Activated T-helper 9 cell treated with anti-CD3 and anti-CD28 coated beads, Interleukin-2, amount 50 U/mL, for 16 hours (primary cell): ENCODE measurements around the gene ARHGEF9.
"Not testable (repeated sequence)": the region's sequence is repeated elsewhere in the genome, so short reads cannot be mapped to it uniquely, and the experiment has no call there.

Experiments
- DNase-seq: peaks from one replicate; pipeline ENCODE4 v3.0.0-alpha.2; 2020; ENCODE audit warnings: low read depth

Gene ARHGEF9

DNA sequence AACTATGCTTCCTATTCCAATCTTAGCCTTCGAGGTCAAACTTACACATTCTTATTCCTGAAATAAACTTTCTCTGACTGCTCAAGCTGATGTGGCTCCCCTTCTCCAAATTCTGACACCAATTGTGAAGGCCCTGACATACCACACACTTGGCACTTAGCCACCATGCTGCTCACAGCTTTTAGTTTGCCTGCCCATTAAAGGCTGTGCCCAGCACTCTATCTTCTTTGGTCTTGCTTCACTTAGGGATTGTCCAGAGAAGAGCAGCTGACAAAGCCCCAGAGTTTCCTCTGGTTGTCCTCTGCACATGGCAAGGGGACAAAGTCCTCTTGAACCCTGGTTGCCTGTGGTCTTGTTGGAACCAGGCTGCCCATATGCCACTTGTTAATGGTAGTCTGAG is 126.1 kb downstream of the ARHGEF9 start:
- no peak for DNase-seq

DNA sequence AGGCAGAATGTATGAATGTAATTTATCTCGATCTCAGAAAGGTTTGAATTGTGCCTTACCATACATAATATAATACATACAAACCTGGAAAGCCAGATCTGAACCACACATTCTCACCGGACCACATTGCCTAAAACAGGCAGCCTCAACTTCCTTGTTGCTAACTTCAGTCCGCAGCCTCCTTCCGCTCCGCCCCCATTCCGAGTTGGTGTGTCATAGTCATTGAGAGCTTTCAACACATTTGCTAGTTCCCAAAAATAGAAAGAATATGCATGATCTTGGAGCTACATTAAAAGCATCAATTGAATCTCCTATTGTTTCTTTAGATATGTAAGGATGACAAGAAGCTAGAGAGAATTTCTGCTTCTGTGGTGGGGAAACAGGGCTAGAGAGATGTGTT is 127.2 kb downstream of the ARHGEF9 start:
- no peak for DNase-seq

DNA sequence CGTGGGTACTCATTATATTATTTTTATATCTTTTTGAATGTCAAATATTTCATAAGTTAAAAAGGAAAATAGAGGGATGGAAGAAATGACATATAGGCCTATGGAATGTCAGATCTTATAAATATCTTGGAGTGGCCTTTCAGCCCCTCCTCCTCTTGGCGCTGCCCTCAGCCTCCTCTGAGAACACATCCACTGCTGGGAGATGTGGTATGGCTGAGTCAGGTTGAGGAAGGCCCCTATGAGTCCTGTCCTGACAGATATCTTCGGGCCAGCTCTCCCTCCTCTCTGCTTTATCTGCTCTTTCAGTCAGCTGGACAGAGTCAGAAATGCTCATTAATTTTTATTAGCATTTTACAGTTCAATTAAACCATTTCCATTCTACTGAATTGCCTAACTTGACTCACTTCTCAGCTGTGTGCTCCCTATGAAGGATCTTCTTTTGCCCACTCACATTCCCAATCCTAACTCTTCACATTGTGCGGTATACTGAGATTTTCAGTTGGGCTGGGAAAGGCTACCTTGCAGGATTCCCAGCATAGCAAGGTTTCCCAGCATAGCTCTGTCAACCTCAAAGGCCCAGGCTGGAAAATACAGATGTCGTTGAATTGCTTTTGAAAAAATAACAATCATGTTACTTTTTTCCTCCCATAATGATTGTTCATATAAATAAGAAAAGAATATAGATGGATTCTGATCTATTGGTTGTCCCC is 128.0 kb downstream of the ARHGEF9 start:
- DNase-seq = no peak

DNA sequence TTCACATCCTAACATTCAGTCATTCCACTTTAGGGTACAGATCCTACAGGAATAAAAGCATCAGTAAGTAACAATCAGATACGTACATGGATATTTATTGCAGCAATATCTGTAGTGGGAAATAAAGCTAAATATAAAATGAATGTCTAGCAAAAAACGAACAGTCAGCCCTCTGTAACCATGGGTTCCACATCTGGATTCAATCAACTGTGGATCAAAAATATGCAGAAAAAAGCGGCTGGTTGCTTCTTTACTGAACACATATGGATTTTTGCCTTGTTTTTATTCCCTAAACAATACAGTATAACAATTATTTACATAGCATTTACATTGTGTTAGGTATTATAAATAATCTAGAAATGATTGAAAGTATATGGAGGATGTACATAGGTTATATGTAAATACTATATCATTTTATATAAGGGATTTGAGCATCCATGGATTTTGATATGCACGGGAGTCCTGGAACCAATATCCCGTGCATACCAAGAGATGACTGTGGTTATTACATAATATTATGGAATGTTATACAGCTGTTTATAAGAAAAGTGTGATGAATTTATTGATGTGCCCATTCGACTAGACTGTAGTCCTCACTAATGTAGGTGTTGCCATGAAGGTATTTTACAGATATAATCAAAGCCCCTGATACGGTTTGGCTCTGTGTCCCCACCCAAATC is 132.8 kb downstream of the ARHGEF9 start:
- no peak for DNase-seq

DNA sequence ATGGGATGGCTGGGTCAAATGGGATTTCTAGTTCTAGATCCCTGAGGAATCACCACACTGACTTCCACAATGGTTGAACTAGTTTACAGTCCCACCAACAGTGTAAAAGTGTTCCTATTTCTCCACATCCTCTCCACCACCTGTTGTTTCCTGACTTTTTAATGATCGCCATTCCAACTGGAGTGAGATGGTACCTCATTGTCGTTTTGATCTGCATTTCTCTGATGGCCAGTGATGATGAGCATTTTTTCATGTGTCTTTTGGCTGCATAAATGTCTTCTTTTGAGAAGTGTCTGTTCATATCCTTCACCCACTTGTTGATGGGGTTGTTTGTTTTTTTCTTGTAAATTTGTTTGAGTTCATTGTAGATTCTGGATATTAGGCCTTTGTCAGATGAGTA is 139.3 kb downstream of the ARHGEF9 start:
- DNase-seq = not testable (repeated sequence)

DNA sequence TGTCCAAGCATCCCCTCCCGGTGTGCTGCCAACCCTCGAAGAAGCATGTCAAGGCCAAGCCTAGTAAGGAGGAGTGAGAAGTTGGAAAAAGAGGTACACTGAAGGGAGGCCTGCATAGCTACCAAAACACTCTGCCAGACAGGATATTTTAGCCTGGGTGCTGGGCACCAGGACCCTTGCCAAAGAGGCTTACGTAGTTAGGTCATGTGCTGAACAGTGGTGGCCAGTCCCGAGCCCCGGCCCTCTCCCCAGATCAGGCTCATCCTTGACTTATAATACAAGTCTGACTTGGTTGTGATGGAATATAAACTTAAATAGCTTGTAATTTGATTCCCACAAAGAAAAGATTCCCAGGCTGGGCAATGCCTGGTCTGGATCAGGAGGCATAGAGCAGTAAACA is 149.3 kb downstream of the ARHGEF9 start:
- DNase-seq = no peak

DNA sequence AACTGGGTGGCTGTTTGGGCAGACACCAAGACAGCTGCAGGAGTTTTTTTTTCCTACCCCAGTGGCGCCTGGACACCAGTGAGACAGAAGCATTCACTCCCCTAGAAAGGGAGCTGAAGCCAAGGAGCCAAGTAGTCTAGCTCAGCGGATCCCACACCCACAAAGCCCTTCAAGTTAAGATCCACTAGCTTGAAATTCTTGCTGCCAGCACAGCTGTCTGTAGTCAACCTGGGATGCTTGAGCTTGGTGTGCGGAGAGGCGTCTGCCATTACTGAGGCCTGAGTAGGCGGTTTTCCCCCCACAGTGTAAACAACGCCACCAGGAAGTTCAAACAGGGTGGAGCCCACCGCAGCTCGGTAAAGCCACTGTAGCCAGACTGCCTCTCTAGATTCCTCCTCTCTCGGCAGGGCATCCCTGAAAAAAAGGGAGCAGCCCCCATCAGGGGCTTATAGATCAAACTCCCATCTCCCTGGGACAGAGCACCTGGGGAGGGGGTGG is 171.4 kb downstream of the ARHGEF9 start:
- no peak for DNase-seq

DNA sequence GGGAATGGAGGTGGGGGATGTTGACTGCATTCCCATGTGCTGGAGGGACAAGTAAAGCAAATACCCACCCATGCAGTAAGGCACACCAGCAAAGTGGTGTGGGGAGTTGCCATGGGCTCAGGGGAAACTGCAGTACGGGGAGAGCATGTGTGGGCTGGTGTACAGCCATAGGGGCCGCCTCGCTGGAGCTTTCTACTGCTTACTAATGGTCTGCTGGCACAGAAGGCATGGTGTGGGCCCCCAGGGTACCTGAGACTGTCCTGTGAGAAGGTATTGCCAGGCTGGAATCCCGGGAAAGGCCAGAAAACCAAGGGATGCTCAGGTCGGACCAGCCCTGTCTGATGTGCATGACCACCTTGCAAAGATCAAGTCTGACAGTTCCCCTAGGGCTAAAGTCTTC is 199.1 kb downstream of the ARHGEF9 start:
- no peak for DNase-seq
